IPS-NIHi11 (cell line): ENCODE results near the gene ZNF521.

Source experiments
- DNase-seq: peaks from one replicate; pipeline ENCODE4 v3.0.0; 2012; ENCODE audit warnings: mixed read lengths, low spot score

Gene ZNF521

DNA sequence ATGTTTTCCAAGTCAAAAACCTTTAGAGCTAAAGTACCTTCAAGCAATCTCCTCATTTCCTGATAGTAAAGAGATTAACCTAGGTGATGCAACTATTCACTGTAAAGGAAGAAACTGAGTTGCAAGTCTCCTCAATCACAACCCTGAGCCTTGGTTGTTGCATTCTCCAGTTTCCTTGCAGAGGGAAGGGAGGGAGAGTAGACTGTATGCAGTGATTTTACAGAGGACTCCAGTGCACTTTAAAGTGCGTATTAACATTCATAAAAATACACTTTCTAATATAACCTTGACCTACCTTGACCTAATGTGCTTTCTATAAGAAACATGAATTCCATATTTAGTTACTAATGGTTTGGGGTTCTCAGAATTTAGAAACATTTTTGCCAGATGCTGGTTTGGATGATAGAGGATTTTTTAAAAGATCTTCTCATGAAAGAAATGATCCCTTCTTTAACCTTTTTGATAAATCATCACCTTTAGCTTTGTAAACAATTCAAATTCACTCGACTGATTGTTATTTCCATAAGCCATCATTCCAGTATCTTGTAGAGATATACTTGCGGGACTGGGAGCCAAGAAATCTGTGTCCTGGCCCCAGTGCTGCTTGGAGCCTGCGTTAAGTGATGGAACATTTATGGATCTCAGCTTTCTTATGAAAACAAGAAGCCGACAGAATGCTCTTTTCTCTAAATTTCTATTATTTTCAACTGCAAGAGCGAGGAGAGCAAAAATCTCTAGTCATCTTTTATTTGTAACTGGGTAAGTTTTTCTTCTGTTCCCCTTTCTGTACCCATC, 228.3 kb downstream of the ZNF521 start:
- no peak for DNase-seq

DNA sequence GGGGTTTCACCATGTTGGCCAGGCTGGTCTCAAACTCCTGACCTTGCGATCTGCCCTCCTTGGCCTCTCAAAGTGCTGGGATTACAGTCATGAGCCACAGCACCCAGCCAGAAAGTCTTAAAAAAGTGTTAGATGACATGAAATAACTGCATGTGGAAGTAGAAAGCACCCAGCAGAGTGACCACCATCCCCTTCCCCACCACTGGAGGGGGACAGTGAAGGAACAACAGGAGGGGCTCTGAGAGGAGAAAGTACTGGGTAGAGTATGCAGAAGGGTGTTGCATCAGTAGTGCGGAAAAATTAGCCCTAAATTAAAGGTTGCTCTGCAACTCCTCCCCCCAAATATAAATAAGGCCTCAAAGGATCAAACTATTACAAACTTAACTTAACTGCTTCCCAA, 230.5 kb downstream of the ZNF521 start:
- no peak for DNase-seq

DNA sequence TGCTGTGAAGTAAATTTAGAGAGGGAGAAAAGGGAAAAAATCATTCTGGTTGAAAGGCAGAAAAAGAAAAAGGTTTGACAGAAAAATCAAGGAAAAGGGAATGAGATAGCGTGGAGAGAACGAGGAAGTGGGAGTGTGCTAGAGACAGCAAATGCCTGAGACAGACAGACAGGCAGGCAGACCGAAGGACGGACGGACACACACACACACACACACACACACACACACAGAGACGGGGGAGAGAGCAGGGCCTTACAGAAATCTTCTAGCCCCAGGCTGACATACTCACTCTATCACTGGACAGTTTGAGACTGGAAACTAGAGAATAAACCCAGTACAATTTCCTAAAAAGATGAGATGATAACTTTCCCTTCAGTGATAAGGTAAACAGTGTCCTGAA, 238.4 kb downstream of the ZNF521 start:
- DNase-seq, result no peak

DNA sequence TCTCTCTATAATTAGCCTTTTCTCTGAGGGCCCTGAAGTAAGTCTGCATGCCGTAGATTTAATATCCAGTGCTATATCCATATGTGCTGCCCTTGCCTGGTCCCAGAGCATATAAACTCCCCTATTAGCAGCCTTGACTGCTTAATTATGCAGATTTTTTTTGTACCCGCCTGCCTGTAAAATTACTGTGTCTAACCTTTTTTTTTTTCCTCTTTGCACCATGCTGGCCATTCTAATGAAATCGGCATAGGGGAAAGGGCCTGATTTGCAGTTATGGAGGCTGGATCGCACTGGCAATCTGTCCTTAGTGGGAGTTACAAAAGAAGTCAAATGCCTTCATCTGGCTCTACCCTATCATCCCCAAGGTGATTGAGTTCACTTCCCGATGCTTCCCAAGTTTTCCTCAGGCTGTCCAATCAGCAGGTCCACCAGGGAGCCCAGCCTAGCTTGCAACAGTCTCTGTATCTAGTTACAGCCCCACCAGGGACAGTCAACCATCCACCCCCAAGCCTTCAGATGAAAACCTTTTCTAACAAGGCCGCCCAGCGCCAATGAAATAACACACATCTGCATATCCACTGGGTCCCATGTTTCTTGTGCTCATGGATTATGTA, 239.0 kb downstream of the ZNF521 start:
- no peak for DNase-seq

DNA sequence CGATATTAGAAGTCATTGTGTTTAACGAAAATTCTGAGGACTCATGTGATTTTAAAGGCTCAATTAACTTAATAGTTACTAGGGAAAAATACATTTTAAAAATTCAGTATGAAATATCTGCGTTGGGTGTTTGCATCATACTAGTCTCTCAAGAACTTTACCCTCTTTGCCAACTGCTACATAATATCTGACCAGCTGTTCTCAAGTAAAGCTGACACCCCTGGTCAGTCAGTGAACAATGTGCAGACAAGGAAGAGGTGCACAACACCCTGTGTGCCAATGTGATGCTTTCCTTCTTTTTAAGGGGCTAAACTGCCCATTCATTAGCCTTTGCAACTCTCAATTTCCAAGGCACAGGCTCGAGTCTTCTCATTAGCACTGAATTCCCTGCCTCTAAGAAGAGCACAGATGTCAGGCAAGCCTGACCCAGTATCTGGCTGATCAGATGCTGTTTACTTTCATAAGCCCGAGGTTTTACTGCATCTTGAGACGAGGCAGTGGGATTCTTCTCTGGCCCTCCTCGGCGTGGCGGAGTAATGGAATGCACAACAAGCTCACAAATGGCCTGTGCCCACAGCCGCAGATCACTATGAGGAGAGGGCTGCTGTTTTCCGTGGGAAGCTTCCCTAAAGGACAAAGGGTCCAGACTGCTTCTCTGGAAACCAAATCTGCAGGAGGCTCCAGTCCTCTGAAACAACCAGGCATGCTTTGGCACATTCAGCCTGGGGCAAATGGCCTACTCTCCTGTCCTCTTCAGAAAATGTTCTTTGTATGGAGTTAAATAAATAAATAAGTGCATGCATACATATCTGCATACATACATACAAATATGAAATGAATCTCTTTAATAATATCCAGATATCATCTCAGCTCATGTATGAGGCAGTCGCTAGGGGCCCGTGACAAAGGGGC, 240.3 kb downstream of the ZNF521 start:
- no peak for DNase-seq

DNA sequence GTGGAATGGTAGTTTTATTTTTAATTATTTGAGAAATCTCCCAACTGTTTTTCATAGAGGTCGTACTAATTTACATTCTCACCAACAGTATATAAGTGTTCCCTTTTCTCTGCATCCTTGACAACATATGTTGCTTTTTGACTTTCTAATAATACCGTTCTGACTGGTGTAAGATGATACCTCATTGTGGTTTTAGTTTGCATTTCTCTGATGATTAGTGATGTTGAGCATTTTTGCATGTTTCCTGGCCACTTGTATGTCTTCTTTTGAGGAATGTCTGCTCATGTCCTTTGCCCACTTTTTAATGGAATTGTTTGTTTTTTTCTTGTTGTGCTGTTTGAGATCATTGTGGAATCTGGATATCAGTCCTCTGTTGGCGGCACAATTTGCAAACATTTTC, 242.5 kb downstream of the ZNF521 start:
- no peak for DNase-seq

DNA sequence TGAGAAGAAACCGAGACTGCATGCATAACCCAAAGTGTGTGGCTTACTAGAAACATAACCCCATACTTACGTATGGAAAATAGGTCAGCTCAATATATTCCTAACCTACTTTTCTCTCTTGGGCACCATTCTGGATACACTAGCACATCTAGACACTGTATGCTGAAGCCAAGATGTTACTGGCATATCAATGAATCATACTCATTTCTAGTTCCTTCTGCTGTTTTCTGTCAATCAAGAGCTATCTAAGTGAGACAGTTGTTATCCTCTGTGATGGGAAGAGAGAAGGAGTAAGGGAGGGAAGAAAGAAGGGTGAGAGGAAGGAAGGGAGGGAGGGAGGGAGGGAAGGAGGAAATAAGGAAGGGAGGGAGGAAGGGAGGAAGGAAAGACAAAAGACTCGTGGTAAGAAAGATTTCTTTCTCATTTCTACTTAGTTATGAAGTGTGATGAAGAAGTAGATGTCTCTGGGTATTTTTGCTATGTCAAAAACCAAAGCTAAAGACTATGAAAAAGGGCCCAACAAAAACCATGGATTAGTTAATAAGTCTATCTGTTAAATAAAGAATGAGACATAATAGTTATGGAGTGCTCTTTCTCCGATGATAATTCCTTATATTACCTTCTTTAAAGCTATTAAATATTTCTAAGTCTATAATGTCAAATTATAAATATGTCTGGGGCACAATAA, 248.4 kb downstream of the ZNF521 start:
- DNase-seq, result no peak

DNA sequence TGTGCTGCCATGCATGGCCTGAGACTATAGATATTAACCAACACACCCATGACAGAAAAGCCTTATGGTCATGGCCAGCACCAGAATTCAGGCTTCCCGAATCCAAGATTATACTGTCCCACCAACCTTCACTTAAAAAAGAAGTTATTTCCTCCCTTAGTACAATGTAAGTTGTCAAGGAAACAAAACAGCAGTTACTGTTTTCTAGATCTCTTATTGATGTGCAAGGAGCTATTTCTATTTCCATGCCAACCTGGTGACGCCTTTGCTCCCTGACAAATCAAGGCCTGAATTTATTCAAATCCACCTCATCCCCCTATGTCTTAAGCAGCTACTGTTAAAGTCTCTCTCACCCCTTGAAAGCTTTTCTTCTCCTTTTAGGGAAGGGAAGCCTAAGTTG, 249.3 kb downstream of the ZNF521 start:
- no peak for DNase-seq

DNA sequence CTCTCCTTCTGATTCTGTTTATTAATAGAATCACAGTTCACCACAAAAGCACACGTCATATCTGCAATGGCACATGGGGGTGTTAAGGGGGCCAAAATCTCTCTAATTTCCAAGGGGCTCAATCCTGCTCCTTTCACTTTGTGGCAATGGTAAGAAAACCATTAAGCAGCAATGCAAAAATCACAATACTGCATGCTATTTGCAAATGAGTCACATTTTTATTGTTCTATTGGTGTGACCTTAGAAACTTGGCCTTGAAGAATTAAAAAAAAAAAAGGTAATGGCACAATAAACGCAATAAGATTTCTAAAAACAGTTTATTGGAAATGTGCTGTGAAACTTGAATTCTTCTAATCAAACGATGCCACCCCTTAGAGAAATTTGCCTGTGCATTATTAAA, 251.5 kb downstream of the ZNF521 start:
- no peak for DNase-seq

DNA sequence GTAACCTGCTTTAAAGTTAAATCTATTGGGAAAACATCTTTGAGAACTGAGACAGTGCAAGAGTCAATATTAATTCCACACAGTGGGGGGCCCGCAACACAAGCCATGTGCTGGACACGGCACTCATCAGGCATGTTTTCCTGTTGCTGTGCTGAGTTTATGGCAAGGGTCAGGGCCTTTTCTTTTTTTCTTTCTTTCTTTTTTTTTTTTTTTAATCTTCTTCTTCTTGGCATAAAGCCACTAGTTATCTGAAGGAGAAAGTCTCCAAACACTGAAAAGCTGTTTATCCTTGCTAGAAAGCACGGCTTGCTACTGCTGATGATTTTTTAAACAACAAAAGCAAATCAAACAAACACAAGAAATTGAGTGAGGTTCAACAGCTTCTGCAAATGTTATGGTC, 252.1 kb downstream of the ZNF521 start:
- no peak for DNase-seq

DNA sequence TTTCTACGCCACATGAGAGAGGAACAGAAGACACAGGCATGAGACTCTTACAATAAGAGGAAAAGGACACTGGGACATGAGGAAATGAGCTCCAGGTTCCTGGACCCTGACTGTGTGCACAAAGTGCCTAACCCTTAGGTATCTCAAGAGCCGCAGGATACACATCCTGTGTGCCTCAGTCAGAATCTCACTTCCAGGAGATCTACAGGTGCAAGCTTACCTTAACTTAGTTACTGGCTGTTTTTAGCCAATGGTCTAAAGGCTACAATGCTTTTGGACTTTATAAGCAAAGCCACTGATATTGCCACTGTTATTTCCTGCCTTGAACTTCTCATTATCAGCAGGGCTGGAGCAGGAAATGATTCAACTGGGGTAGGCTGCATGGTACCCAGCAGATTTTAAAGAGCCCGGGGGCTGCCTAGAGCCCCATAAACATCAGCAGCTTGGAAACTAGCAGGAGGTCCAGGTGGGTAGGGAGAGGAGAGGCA, 254.4 kb downstream of the ZNF521 start:
- no peak for DNase-seq

DNA sequence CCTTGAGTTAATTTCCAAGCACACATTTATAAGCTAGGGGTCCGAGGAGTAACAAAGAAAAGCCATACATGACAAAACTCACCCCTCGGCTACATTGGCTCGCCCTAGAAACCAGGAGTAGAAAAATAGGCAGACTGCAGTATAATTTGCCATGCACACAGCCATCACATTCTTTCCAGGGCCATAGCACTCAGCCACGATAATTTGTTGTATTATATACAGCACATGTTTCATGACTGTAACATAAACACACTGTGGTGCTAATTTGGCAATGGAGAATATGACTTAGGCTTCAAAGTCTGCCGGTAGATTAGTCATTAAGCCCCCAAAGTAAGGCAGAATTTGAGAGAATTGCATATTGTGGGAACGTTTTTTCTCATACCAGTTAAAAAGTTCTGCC, 254.9 kb downstream of the ZNF521 start:
- DNase-seq, result no peak

DNA sequence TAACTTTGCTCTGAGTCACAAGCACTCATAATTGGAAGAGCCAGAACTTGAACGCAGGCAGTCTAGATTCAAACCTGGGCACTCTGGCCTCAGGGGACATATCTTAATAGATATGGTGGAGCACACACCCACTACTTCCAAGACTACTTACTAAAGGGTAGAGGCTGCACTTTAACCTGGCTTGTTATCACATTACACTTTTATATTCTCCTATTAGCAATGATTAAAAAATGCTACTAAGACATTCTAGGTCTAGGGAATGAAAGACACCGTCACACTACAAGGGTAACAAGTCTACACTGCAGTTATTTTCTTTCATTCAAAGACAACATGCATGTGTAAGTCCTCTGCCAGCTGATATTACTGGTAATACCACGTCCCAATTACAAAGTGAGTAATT, 258.8 kb downstream of the ZNF521 start:
- DNase-seq, result no peak

DNA sequence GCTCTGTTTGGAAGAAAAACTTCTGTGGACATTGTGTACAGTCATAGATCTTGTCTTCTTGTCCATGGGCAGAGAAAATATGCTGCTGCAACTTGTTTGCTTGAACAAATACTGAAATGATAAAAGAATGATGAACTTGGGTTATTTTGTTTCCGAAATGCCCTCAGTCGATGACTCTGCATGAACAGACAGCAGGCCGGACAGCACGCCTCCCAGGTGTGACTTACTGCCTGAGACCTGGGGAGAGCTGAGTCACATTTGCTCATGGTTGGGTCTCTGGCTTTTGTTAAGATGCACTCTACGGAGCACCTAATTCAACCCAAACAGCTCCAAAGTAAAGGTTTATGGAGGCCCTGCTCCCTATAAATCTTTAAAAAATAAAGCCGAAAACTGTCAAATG, 262.5 kb downstream of the ZNF521 start:
- DNase-seq, result no peak

DNA sequence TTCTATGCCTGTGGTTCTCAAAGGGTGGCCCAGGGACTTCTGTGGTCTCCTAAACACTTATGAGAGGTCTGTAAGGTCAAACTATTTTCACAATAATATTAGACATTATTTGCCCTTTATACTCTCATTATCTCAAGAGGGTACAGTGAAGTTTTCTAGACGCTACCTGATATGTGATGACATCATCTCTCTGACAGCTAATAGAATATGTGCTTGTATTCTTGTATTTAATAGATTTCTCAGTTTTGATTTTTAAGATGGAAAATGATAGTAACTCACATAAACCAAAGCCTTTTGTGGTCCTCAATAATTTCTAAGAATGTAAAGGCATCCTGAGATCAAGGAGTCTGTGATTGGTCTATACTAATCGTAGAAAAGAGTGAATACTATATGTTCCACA, 265.1 kb downstream of the ZNF521 start:
- DNase-seq, result no peak

DNA sequence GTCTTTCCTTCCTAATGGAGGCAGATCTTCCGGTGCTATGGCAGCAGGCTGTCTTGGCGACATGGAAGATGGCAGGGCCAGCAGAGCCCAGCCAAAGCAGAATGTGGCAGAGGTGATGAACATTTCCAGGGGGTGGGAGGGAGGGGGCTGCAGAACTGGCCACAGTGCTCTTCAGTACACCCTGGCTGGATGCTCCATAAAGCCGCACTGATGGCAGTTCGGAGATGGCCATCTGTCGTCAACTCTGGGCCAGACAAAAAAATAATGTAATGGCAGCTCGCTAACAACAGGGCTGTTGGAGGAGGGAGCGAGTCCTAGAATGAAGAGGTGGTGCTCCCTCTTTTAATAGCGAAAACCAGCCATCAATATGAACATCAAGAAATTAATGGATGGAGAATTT, 271.0 kb downstream of the ZNF521 start:
- no peak for DNase-seq

DNA sequence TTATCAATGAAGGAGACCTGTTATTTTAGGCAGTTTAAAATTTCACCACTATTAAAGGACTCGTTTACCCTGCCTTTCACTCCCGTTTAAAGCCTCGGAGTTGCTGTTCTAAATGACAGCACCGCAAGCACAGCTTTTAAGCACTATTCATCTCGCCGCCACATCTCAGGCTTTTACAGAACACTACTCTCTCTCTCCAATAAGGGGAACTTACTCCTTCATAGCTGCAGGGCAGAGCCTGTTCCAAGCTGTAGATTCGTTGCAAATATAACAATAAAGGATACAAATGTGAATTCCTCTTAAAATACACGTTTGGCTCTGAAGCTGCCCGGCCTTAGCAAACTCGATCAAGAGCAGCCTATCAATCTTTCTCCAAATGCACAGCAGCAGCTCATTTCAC, 271.8 kb downstream of the ZNF521 start:
- no peak for DNase-seq

DNA sequence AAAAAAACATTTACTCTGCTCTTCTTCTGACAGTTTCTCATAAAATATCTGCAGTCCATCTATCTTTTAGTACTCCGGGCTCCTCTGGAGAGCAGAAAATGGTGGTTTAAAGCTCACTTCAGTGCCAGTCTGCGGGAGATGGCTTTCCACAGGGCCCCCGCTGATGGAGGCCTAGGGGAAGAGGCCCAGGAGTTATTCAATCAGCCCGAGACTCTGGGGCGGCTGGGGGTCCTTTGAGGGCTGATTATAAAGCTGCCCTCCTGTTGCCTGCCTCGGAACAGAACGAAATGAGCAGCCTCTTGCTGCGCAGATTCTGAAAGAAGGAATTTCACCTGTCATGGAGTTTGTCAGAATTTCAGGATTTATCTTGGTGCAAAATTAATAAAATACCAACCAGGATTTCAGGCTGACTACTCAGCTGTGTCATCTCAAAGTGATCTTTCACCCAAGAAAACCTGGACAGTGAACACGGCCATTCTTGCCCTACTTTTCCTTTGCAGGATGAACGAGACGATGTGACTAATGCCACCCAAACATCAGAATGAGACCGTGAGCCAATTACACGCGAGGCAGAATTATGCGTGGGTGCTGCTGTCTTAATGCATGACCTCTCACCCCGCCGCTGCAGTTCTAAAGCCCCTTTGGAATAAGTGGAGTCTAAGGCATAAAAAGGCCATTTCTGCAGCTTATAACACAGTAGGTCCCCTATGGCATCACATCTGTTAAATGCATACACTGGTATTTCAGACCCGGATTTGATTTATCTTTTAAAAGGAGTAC, 273.8 kb downstream of the ZNF521 start:
- DNase-seq, result no peak

DNA sequence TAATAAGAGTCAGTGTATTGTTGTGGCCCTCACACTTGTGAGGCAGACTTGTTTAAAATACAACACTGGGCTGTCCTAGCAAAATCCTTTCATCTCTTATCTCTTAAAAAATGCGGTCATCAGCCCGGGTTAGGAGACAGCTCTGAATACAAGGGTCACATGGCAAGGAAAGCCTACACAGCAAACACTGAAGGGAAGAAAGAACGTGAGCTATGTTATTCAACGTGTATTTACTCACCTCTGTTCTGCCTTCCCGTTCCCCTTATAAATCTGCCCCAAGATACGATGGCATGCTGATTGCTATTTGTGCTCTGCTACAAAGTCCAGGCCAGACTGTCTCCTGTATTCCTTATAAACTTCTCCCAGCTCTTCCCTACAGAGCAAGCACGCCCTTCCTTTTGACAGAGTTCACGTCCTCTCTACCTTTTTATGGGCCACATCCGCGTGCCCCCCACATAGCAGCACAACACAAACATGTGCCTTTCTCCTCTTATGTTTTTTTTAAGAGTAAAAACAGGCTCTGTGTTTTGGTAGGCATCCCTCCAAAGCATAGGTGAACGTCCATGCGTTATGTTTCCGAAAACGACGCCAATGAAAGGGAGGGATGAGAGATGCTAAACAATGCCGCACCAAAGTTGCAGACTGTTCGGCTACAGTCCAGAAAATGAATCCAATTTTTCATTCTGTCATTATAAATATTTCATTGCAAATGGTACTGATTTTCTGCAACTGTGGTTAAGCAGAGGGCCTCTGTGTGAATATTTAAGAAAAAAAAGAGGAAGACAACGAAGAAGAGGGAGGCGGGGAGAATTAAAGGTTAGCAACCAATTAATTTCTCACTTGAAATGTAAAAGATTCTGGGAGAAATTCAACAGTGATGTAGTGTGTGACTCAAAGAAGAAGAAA, 274.7 kb downstream of the ZNF521 start:
- no peak for DNase-seq

DNA sequence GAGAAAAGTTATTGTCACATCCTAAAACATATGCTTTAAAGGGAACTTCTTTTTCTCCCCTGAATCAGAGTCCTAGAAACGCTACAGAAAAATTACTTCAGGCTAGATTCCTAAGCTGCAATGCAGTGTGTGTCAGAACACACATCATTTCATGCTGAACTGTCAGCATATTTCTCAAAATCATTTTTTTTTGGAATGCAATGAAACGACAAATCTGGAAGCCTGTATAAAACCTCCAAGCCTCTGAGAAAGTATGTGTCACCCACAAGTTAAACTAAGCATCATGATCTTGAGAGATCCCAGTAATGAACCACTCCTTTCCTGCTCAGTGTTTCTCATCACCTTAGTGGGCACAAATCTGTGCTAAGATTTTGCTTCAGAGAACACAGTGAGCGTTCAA, 276.2 kb downstream of the ZNF521 start:
- no peak for DNase-seq
